NK-92 treated with Interleukin-12 subunit alpha and Interleukin-12 subunit beta, amount 100 ng/mL, for 24 hours (cell line): Measurements from ENCODE around the gene CADM2.

ENCODE experiments used
- DNase-seq: peaks from one replicate; lab custom pipeline; 2025; lab: John Stamatoyannopoulos, UW

The CADM2 gene

GRCh38 chr3:85808755-85809154 is 850.0 kb downstream of the CADM2 start:
- no peak for DNase-seq

- no peak for DNase-seq
These were observed 862.5 kb downstream of the CADM2 start for GRCh38 chr3:85821130-85821756.

- no peak for DNase-seq
These were observed 877.2 kb downstream of the CADM2 start for GRCh38 chr3:85835857-85836440.

DNA sequence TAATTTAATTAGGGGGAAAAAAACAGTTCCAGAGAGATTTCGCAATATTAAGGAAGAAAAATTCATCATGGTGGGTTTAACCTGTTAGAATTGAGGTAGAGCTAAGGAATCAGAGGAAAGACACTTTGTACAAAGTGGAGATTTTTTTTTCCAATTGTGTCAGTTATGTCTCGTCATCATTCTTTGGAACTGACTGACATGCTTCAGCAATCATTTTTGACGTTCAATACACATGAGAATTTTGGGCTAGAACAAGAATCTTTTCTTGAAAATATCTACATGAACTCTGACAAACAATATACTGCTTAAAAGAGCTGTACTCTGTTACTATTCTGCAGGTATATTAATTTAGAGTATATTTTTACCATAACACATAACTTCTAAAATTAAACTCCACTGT is 878.6 kb downstream of the CADM2 start:
- no peak for DNase-seq

DNA sequence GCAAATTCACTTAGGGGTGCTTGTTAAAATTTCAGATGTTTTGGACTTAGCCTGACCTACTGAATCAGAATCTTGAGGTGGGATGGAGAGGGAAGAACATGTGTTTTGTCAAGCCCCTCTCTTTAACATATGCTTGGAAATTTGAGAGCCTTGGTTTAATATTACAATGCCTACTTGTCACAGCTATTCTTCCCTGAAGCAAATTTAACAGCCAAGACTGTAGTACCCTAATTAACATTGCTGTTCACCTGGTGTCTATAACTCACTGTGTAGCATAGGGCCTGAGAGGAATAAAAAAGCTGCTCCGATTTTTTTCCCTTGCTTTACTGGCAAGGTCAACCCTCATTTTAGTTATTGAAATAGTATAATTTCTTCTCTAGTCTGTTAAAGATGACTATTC is 880.1 kb downstream of the CADM2 start:
- DNase-seq = no peak

GRCh38 chr3:85842081-85842480 is 883.3 kb downstream of the CADM2 start:
- DNase-seq = no peak

- no peak for DNase-seq
These were observed 888.2 kb downstream of the CADM2 start for GRCh38 chr3:85846940-85847339.

DNA sequence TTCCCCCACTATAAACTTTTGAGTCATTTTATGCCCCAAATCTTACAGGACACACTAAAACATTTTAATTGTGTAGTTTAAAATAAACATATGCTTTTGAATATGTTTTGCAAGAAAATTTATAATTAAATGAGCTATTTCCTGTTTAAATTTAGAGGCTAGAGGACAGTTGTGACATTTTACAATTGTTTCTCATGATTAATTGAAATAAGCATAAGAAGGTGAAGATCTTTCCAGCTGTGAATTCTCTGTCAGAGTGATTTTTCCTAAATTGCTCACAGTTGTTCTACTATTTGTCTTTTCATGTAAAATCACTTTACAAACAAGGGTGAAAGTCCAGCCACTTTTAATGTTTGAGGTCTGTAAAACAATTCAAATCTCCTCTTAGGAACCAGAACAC is 892.3 kb downstream of the CADM2 start:
- DNase-seq = no peak

GRCh38 chr3:85853805-85854204 is 895.0 kb downstream of the CADM2 start:
- DNase-seq = no peak

DNA sequence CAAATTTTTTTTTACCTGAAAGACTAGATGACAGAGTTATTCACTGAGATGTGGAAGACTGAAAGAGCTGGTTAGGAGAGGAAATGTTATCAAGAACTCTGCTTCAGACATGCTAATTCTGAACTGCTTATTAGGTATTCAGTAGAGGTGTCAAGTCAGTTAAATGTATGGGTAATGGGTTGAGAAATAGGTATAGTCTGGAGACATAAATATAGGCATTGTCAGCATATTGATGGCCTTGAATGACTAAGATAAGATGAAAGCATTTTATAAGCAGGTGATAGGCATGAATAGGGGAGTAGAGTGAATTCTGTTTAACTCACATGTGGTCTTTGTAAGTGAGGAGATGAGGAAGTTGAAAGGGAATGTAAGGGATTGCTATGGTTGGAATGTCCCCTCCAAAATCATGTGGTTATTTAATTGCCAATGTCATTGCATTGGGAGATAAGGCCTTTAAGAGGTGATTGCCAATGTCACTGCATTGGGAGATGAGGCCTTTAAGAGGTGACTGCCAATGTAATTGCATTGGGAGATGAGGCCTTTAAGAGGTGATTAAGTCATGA is 904.2 kb downstream of the CADM2 start:
- DNase-seq = no peak

DNA sequence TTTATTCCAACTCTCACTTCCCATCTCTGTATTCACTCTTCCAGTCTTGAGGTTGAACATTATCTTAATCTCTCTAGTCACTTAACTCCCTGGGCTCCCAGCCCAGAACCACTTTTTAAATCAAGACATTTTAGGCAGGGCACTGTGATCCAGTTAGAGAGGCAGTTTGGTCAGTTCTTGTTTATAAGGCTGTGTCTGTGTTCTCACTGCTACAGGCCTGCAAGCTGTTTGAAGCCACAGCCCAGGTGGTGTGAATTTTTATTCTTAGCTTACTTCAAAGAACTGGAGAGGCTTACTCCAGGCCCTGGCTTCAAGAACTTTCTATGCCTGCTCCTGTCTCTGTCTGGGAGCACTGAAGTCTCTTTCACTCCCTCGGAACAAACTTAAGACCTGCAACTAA is 906.1 kb downstream of the CADM2 start:
- DNase-seq = no peak

GRCh38 chr3:85867072-85867471 is 908.3 kb downstream of the CADM2 start:
- DNase-seq = no peak

GRCh38 chr3:85875589-85875988 is 916.8 kb downstream of the CADM2 start:
- no peak for DNase-seq

- DNase-seq = no peak
These were observed 918.8 kb downstream of the CADM2 start for GRCh38 chr3:85877631-85878030.

DNA sequence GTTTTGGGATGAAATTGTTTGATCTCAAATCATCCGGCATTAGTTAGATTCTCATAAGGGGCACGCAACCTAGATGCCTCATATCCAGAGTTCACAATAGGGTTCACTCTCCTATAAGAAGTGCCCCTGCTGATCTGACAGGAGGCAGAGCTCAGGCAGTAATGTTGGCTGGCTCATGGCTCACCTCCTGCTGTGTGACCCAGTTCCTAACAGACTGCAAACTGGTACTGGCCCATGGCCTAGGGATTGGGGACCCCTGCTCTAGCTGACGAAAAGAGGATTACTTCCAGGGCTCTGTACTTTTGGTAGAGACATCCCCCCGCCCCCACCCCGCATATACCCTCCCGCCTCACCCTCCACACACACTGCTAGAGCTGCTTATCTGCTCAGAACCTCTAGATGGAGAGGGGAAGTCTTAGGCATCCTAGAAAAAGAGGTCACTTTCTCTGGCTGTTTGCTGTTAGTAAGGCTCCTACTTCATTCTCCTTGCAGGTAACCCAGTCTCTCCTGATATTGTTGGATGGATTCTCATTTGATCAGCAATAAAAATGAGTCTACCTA is 923.1 kb downstream of the CADM2 start:
- DNase-seq = no peak

DNA sequence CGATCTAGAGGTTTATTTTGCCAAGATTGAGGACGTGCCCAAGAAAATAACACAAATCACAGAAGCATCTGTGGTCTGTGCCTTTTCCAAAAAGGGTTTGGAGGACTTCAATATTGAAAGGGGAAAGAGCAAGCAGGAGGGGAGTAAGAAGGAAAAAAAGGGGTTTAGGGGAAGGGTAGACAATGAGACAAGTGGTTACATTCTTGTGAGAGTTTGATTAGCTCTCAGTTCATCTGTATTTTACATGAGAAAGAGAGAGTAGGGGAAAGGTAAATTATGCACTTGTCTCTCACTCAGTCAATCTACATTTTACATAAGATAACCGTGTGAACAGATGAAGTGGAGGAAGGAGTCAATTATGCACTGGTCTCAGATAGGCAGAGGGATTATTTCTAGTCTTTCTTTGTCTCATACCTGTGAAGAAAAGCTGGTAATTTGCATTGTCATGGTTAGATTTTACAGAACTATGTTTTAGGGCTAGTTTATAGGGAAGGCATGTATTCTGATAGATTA is 931.3 kb downstream of the CADM2 start:
- no peak for DNase-seq

DNA sequence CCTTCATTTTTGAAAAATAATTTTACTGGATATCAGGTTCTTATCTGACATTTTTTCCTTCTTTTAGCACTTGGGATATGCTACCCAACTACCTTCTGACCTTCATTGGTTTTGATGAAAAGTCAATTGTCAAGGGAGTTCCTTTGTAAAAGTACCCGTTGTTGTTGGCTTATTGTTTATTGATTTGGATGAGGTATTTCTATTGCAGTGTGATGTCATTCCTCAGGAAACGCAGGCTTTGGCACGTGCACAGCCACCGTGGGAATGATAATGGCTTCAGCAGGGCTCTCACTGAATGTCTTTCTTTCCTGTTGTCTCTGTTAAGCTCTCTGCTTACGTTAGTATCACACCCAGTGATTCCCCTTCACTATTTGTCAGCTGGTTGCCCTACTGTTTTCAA is 944.6 kb downstream of the CADM2 start:
- DNase-seq = no peak

GRCh38 chr3:85912980-85913379 is 954.2 kb downstream of the CADM2 start:
- DNase-seq = no peak

- DNase-seq = no peak
These were observed 963.6 kb downstream of the CADM2 start for GRCh38 chr3:85922374-85922773.

DNA sequence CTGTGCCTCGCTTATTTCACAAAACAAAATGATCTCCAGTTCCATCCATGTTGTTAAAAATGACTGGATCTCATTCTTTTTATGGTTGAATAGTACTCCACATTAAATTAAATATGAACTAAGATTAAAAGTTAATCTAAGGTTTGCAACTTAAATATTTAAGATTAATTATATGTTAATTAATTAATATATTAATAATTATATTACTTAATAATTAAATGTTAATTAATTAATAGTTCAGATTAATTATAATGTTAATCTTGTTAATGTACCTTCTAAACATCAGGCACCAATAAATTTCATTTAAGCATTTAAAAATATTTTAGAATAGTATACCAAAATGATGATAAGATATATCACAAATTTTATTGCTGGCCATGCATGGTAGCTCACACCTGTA is 971.9 kb downstream of the CADM2 start:
- no peak for DNase-seq

DNA sequence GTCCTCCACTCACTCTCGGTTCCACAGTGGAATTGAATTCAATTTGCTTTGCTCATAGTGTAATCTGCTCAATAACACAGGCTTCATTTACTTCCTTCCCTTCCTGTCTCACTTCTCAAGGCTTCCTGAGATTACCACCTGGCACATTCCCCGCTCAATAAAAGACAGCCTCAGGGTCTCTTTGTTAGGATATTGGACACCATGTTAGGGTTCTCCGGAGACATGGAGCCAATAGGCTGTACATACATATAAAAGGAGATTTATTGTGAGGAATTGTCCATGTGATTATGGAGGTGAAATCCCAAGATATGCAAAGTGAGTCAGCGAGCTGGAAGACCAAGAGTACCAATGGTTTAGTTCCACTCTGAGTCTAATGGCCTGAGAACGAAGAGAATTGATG is 974.5 kb downstream of the CADM2 start:
- no peak for DNase-seq

DNA sequence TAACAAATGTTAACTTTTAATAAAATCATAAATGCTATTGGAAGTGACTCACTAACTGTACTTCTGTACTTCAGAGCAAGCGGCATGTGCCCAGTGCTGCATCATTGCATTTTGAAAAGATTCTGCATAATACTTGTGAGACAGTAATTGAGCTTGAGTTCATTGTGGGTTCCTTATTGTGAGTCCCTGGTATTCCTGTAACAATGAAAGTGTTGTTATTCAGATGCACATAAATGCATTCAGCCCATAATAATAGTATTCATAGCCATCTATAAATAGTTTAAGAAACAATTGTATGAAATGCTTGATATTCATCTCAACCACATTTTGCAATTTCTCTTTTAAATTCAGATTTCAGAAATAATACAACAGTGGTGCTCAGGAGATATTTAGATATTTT is 976.4 kb downstream of the CADM2 start:
- DNase-seq = no peak

DNA sequence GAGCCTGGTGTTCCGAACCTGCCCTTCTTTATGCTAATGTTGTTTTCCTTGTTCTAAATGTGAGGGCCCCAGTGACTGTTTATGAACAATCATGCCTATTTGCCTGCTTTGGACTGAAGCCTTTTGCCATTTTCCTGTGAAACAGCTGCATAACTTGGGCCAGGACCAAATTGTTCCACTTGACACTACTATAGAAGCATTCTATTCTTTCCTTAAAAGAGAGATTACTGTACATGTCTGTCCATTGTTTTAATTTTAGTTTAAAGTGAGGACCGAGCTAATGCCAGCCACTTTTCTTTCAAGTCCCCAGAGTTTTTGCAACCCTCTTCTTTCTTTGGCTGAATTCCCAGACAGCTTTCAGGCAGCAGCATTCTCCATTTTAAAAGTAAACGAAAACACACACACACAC is 980.3 kb downstream of the CADM2 start:
- no peak for DNase-seq
